Measurements from ENCODE around the gene TTN. TPM values are rescaled to one million over a fixed set of nuclear protein-coding genes. Genes with fewer than 3 reads are reported as not detected.

The TTN gene
- total and polyA plus RNA-seq, 2 of the 8 experiments (the other 6 are each of a cell fraction or from before 2014, with no cell fraction given), result 0.30 to 9.7 TPM

DNA sequence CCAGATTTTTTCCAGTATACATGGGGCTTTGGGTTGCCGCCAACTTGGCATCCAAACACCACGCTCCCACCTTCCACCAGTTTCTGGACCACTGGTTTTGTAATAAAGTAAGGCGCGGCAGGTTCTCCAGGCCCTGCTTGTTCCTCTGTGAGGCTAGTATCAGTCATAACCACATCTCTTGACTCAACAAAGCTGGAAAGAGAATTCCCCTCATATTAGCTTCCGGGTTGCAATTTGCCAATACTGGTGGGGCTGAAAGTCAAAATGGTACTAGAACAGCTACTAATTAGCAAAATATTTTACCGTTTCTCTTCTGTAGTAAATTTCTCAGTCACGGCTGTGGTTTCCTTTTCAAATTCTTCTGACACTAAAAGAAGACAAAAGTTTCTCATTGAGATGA, 25.0 kb downstream of the TTN start (continued):
- TF ChIP-seq ASH2L (IDR thresholded peaks at IDR 0.05; ENCODE audit: low read length) (no peak), SRF (IDR thresholded peaks at IDR 0.05; ENCODE audit: low read depth, low read length) (no peak), SP2 (IDR thresholded peaks at IDR 0.05; ENCODE audit: low read length) (no peak)

Measured in H1 (cell line).